Stimulated activated CD8-positive, alpha-beta memory T cell treated with anti-CD3 and anti-CD28 coated beads, Interleukin-12 subunit alpha, Interleukin-12 subunit beta, amount 100 ng/mL, for 4 hours (primary cell): ENCODE data around the gene LAG3.

Experiments used
- DNase-seq: peaks from one replicate; pipeline ENCODE4 v3.0.0-alpha.2; 2020; ENCODE audit warnings: low read depth

The LAG3 gene

DNA sequence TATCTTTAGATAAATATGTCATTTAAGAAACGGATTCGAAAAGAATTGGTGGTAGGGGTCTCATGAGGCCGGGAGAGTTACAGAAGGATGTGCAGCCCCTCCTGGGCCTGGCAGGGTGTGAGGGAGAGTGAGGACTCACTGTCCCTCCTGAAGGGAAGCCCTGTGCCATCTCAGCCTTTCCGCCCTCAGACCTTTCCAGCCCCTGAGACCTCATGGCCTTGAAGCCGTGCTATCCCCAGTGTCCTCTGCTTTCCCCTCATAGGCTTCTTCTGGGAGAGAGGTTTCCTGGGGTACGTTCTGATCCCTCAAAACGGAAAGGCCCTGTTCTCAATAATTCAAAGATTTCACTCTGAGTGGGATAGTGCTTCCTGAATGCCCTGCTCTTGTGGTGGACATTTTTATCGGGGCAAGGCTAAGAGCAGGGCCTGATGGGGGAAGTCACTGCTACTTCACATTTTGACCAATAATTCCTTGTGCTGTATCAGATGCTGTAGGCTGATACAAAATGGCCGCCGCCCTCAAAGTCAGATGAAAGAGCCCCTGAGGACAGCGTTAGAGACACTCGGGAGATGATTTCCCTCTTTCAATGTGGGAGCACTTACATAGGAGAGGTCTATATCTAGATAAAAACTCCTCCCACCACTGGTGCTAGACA lies 18.3 kb downstream of the LAG3 start:
- DNase-seq, result no peak

DNA sequence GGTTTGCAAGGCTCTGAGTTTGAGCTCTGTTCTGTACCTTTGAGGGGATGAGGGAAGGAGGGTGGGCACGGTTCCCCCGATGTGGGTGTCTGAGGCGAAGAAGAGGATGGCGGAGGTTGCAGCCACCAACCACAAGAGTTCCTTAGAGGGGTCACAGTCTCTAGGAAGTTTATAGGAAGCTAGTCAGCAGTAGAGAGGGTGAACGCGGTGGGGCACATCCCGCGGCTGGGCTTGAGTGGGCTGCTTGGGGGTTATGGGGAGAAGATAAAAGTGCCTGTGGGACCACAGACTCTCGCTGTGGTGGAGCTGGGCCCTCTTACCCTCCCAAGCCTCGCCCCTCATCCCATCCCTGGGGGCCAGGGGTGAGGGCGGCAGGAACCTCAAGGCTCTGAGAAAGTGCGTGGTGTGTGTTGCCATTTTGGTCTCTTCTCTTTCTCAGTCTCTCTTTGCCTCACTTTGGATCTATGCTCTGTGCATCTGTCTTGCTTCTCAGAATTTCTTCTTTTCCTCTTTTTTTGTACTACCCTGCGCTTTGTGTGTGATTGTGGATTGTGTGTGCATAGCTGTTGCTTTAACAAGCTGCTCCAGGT lies 19.7 kb downstream of the LAG3 start:
- no peak for DNase-seq

DNA sequence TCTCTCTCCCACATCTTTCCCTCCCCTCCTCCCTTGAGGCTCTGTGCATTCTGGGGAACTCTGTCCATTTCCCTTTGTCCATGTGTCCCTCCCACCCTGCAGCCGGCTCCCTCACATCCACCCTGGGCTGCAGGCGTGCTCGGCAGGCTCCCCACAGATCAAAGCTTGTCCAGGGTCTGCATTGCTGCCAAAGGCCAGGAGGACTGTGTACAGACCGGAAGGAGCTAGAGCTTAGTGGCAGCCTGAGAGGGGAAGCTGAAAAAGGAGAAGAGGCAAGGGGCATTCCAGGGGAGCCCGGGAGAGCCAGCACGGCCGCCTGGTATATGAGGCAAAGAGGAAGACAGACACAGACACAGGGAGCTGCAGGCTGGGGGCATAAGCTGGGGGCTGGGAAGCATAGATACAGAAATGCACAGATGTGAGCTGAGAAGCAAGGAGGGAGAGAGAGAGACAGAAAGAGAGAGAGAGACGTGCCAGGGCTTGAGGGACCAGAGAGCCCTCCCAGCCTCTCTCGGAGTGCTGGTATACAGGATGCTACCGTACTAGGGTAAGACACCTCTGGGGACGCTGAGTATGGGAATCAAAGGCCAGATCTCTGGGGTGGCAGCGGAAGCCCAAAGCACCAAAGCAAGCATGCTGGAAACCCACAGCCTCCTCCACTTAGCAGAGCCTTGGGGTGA lies 20.3 kb downstream of the LAG3 start:
- DNase-seq, result no peak

DNA sequence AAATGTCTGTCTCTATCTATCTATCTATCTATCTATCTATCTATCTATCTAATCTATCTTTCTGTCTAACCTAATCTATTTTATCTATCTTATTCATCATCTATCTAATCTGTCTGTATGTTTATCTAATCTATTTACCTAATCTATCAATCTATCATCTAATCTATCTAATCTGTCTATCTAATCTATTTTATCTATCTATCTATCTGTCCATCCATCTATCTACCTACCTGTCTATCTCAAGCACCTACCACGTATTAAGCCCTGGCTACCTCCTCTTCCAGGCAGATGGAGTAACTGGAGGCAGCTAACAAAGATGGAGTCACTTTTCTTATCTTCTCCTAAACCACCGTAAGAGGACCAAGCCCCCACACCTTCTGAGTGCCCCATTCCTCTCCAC lies 22.8 kb downstream of the LAG3 start:
- DNase-seq, result no peak

DNA sequence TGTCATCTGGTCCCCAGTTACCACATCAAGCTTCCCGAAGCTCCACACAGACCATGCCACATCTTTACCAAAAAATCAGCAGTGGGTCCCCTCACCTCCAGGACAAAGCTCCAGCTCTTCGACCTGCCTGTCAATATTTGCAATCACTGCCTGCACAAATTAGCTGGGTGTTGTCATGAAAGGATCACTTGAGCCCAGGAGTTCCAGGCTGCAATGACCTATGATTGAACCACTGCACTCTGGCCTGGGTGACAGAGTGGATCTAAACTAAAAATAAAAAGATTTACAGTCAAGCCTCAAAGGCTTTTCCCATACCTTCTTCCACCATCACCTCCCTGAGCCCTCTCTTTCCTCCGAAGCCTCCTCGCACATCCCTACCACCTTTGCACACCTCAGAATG lies 24.3 kb downstream of the LAG3 start:
- DNase-seq, result no peak

DNA sequence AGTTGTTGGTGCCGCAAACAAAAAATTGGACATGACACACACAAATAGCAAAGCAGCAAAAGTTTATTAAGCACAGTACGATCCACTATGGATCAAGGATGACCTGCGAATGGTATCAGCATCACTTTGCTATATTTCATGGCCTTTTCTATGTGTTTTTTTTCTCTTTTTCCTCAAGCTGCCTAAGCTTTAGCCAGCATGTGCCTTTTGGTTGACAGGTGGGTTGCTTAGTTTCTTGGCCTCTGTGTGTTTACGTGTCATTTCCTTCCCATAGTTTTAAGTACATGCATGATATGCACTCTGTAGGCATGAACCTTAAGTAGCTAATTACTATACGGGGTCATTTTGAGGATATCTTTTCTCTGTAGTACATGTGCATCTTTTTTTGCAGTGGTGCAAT lies 26.8 kb downstream of the LAG3 start:
- DNase-seq, result no peak

DNA sequence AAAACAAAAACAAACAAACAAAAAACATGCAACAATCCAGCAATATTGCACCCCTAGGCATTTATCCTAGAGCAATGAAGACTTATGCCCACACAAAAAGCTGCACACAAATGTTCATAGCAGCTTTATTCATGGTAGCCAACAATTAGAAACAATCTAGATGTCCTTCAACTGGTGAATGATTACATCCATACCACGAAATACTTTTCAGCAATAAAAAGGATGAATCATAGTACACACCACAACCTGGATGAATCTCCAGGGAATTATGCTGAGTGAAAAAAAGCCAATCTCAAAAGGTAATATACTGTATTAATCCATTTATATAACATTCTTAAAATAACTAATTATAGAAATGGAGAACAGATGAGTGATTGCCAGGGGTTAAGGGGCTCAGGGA lies 34.9 kb downstream of the LAG3 start:
- DNase-seq, result no peak

DNA sequence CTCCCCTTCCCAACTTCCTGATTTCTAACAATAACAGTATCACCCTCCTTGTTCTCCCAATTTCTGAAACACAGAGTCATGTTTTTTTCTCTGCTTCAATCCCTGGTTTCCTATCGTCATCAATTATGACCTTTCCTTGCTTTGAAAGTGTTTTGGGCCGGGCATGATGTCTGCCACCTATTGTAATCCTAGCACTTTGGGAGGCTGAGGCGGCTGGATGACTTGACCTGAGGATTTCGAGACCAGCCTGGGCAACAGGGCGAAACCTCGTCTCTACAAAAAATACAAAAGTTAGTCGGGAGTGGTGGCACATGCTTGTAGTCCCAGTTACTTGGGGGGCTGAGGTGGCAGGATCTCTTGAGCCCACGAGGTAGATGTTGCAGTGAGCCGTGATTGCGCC lies 36.7 kb downstream of the LAG3 start:
- no peak for DNase-seq

DNA sequence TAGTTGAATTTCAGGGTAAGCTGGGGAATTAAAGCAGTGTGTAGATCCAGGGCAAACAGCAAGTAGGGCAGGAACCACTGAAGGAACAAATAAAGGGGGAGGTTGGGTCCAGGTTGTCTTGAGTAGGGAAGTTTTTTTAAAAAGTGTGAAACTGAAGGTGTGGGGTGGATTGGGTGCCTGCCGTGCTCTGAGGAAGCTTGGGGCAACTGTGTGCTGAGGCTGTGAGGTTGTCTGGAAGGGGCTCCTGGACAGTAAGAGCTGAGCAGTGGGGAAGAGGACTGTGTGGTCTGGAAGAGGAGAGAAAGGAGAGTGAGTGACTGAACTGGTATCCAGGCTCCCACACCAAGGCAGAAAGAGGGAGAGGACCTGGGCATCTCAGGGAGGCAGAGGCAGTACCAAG lies 38.4 kb downstream of the LAG3 start:
- DNase-seq, result no peak

DNA sequence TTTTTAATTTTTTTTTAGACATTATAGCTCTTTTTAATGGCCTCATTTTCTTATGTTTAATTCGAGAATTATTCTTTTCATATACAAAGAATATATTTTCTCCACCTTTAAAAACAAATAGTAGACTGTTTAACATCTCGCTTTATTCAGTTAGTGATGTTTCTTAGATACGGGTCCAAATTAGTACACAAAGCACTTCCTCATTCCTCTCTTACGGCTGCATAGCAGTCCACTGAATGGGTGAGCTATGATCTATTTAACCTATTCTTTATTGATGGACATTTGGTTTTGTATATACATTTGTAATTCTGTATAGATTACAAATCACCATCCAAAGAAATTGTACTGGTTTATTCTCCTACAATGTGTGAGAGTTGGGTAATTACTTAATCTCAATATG lies 41.0 kb downstream of the LAG3 start:
- no peak for DNase-seq

DNA sequence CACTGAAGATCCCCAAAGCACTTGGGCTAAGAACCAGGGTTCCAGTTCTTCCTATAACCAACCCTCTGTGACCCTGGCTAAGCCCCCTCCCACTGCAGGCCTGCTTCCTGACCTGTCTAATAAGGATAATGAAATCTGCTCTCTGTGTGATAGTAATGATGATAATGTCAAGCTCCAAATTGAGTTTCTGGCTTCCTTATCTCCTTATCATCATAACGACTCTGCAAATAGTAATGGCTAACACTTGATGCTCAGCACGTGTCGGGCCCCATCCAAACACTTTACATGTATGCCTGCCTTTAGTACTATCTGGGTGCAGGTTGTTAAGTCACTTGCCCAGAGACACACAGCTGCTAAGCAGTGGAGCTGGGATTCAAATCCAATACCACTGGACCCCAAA lies 44.3 kb downstream of the LAG3 start:
- no peak for DNase-seq

DNA sequence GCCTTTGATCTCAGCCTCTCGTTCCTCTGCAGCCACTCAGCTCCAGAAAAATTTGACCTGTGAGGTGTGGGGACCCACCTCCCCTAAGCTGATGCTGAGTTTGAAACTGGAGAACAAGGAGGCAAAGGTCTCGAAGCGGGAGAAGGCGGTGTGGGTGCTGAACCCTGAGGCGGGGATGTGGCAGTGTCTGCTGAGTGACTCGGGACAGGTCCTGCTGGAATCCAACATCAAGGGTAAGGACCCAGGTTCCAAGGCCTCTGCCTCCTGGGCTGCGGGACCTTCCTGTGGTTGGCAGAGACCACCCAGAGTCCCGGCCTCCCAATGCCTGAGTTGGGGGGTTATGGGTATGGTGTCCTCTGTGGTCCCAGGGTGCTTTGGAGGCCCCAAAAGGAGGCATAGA lies 44.8 kb downstream of the LAG3 start:
- no peak for DNase-seq

DNA sequence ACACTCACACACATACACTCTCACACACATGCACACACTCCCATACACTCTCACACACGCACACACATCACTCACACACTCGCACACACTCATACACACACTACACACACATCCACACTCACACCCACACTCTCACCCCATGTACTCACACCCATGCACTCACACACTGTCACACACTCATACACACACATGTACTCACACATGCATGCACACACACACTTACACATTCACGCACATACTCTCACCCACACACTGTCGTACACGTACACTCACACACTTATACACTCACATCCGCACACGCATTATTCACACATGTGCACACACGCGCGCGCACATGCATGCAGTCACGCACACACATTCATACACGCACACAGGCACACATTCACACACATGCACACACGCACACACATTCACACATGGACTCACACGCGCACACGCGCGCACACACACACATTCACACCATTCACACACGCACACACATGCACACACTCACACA lies 45.4 kb downstream of the LAG3 start:
- DNase-seq, result no peak

DNA sequence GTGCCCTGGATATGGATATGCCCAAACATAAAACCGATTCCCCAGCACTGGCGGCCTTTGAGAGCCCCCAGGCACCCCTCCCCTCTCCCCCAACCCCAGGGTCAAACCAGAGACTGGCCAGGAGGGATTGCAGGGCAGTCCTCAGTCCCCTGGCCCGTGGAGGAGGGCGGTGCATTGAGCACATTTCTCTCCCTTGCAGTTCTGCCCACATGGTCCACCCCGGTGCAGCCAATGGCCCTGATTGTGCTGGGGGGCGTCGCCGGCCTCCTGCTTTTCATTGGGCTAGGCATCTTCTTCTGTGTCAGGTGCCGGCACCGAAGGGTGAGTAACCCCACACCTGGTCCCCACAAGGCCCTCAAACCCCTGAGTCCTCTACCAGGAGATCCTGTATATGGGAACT lies 45.9 kb downstream of the LAG3 start:
- no peak for DNase-seq

DNA sequence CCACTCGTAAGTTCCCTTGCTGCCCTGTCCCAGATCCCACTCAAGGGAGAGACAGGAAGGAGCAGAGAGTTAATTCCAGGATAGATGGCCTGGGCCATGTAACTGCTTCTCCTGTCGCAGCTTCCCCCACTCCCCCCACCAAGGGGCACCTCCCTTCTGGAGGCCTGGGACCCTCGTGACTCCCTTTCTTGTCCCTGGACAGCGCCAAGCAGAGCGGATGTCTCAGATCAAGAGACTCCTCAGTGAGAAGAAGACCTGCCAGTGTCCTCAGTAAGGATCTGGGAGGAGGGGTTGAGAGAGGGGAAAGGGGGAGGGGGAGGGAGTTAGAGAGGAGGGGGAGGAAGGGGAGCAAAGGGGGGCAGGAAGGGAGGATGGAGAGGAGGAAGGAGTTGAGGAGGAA lies 46.3 kb downstream of the LAG3 start:
- no peak for DNase-seq

DNA sequence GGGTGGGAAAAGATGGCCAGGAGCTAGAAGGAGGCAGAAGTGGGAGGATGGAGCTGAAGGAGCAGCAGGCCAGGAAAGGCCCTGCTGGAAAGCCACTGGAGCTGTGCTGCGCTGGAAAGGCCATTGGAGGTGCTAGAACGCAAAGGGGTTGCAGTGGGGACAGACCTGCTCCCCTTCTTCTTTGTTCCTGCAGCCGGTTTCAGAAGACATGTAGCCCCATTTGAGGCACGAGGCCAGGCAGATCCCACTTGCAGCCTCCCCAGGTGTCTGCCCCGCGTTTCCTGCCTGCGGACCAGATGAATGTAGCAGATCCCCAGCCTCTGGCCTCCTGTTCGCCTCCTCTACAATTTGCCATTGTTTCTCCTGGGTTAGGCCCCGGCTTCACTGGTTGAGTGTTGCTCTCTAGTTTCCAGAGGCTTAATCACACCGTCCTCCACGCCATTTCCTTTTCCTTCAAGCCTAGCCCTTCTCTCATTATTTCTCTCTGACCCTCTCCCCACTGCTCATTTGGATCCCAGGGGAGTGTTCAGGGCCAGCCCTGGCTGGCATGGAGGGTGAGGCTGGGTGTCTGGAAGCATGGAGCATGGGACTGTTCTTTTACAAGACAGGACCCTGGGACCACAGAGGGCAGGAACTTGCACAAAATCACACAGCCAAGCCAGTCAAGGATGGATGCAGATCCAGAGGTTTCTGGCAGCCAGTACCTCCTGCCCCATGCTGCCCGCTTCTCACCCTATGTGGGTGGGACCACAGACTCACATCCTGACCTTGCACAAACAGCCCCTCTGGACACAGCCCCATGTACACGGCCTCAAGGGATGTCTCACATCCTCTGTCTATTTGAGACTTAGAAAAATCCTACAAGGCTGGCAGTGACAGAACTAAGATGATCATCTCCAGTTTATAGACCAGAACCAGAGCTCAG lies 47.0 kb downstream of the LAG3 start:
- DNase-seq, result no peak

DNA sequence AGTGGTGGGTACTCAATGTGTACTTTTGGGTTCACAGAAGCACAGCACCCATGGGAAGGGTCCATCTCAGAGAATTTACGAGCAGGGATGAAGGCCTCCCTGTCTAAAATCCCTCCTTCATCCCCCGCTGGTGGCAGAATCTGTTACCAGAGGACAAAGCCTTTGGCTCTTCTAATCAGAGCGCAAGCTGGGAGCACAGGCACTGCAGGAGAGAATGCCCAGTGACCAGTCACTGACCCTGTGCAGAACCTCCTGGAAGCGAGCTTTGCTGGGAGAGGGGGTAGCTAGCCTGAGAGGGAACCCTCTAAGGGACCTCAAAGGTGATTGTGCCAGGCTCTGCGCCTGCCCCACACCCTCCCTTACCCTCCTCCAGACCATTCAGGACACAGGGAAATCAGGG lies 47.8 kb downstream of the LAG3 start:
- no peak for DNase-seq

DNA sequence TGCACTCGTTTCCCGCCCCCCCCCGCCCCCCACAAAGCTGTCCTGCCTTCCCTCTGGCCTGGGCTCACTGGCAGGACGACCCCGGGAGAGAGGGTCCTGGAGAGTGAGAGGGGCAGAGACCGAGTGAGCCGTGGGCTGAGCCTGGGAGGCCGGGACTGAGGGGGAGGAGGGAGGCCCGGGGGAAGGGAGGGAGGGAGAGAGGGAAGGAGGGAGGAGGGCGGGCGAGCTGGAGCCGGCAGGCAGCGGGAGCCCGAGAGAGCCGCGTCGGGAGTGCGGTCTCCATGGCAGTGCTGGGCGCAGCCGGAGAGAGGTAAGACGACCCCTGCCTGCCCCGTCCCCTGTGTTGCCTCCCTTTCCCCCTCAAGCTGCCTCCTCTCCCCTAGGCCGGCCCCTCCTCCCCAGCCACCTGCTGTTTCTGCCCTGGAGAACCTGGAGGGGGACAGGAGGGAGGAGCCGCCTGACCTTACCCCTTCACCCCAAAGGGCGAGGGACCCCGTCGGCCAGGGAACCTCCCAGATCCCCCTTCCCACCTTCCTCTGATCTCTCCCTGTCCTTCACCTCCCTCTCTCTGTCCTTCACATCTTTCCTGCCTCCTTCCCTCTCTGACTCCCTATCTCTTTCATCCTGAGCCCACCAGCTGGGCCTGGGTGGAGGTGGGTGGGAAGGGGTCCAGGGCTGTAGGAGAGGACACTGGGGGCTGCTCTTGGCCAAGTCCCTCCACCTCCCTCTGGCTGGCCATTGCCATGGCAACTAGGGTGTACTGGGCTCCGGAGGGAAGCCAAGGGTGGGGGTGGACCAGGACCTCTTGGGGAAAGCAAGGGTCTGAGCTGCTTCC lies 49.5 kb downstream of the LAG3 start, which contains the start of gene GPR162:
Gene GPR162, plus strand, starts transcription at position 231 of the 835 bp plus-strand sequence. CDS start 2,078 bp downstream, outside the sequence.
- DNase-seq, result no peak

DNA sequence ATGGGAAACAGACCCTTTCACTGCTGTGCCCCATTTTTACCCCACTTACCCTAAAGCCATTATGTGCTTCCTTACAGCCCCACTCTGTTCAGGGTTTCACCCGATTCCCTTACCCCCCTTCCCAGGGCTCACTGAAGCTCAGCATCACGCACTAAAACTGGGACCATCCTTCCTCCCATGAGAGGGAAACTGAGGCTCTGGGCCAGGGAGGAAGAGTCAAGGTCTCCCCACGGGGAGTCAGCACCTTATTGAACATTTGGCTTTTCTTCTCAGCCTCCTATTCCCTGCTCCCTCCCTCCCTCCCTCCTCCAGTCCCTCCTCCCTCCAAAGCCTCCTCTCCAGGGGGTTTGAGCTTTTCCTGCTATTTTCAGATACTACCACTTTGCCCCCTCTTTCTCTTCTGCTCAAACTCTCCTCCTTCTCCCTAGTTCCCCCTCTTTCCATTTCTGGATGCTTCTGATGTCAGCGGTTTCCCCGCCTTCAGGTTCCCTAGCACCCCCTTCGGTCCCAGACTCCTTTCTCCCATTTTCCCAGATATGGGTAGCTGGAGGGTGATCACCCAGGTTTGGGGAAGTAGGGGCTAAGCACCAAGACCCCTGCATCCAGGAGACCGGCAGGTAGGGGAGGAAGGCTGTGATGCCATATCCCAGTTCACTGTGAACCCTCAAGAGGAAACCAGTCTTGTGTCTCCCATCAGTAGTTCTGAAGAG lies 50.3 kb downstream of the LAG3 start:
- DNase-seq, result no peak

DNA sequence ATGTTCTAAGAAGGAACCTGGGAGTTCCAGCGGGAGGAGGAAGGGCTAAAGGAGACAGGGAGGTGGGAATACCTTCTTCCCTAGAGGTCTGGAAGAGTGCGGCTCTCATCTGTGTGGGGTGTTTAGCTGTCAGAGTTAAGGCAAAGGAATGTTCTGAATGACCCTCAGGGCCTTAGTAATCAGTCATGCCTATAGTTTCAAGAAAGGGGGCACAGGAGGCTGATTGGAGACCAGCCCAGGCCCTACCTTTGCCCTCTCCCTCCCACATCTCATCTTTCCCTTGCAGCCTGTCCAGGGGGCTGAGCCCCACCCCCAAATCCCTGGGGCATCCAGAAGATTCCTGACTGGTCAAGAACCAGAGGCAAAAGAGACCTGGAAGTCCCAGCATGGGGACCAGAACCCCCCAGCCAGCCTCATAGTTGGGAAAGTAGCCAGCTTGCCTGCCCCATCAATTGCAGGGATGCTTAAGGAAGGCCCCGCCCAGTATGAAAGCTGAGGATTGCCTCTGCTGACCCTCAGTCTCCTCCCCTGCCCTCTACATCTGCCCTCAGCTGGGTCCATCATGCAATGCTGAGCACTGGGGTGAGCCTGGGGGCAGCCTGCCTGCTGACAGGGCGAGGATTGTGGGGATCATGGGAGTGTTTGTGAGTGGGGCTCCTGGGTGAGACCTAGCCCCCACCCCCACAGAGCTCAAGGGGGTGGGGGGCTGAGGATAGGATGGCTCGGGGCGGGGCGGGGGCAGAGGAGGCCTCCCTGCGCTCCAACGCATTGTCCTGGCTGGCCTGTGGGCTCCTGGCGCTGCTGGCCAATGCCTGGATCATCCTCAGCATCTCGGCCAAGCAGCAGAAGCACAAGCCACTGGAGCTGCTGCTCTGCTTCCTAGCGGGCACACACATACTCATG lies 51.1 kb downstream of the LAG3 start:
- no peak for DNase-seq
